Endothelial cell of umbilical vein (primary cell): ENCODE data around the gene KRABD2.
"Not testable (repeated sequence)": the region's sequence is repeated elsewhere in the genome, so short reads cannot be mapped to it uniquely, and the experiment has no call there.

ENCODE experiments used
- BruUV-seq: library from RNA; stranded (reverse); fragments of 400-500 nt; replicated peaks from 2 replicates; lab custom pipeline; 2021; lab: Mats Ljungman, UMichigan
- CTCF ChIA-PET: fragments of 300-600, 350-600 bp; sonication (Branson Sonifier 250); formaldehyde crosslinking; loops from one replicate; lab custom pipeline; 2021; ENCODE audit warnings: antibody characterized with exemption, inconsistent platforms; lab: Charles Lee
- POLR2A ChIA-PET: fragments of 300-600, 350-600 bp; sonication (Branson Sonifier 250); formaldehyde crosslinking; loops from one replicate; lab custom pipeline; 2021; ENCODE audit warnings: antibody characterized with exemption, inconsistent platforms; lab: Charles Lee
- DNase-seq: peaks from one replicate; pipeline ENCODE4 v3.0.0-alpha.2; 2011; ENCODE audit warnings: low read depth, low spot score
- FAIRE-seq: peaks from 2 replicates; lab custom pipeline; 2011; peaks lifted over from hg19 to GRCh38; lab: Jason Lieb, UNC
- H2AFZ ChIP-seq: 2 replicates; pipeline ENCODE4 v1.6.0; 2012; ENCODE audit warnings: low read depth, low read length, control low read depth, inconsistent platforms
- H3K27ac ChIP-seq: 2 replicates; pipeline ENCODE4 v1.5.1; 2011; ENCODE audit warnings: low read depth, mild to moderate bottlenecking, control low read depth, low read length, moderate library complexity; ENCODE audit not compliant: insufficient read depth
- H3K27me3 ChIP-seq, 2 experiments: 2 replicates each; pipeline versions ENCODE4 v1.6.0 to v1.6.1; 2011; ENCODE audit warnings: low read length in 2 of 2, mixed read lengths in 1 of 2; ENCODE audit not compliant: control insufficient read depth in 2 of 2, insufficient read depth in 2 of 2
- H3K36me3 ChIP-seq, 2 experiments: 2 replicates in 1 of 2; 3 replicates in 1 of 2; pipeline ENCODE4 v1.5.1; 2011; ENCODE audit warnings: low read length in 2 of 2, mild to moderate bottlenecking in 1 of 2, moderate library complexity in 1 of 2; ENCODE audit not compliant: control insufficient read depth in 2 of 2, insufficient read depth in 2 of 2; ENCODE audit errors: extremely low read depth in 1 of 2
- H3K4me1 ChIP-seq: 3 replicates; pipeline ENCODE4 v1.5.1; 2011; ENCODE audit warnings: mild to moderate bottlenecking, low read length; ENCODE audit not compliant: control insufficient read depth, insufficient read depth; ENCODE audit errors: extremely low read depth
- H3K4me2 ChIP-seq: 2 replicates; pipeline ENCODE4 v1.6.1; 2011; ENCODE audit warnings: low read length, control low read depth, mixed read lengths; ENCODE audit not compliant: insufficient read depth
- H3K4me3 ChIP-seq, 3 experiments: fragments of 200-600 bp in 1 of 3; sonication (generic), shearing (Covaris generic) in 1 of 3; replicated peaks in 1 of 3; 2 replicates each; pipeline ENCODE4 v1.5.1; 2011 to 2016; ENCODE audit warnings: control low read depth in 3 of 3, low read length in 3 of 3, mild to moderate bottlenecking in 2 of 3, inconsistent platforms in 1 of 3, low read depth in 1 of 3, moderate library complexity in 1 of 3; ENCODE audit not compliant: insufficient read depth in 1 of 3
- H3K79me2 ChIP-seq: 2 replicates; pipeline ENCODE4 v1.6.0; 2012; ENCODE audit warnings: low read length, inconsistent platforms; ENCODE audit not compliant: control insufficient read depth, insufficient read depth
- H3K9ac ChIP-seq: replicated peaks from 2 replicates; pipeline ENCODE3; 2011; ENCODE audit warnings: low read length, control low read depth; ENCODE audit not compliant: insufficient read depth; ENCODE audit errors: extremely low read depth
- H3K9me1 ChIP-seq: replicated peaks from 3 replicates; pipeline ENCODE4 v1.6.0; 2011; ENCODE audit warnings: mild to moderate bottlenecking, low read length; ENCODE audit not compliant: control insufficient read depth, insufficient read depth; ENCODE audit errors: extremely low read depth
- H3K9me3 ChIP-seq: replicated peaks from 2 replicates; pipeline ENCODE4 v1.5.1; 2012; ENCODE audit warnings: low read length, inconsistent platforms; ENCODE audit not compliant: control insufficient read depth, insufficient read depth
- H4K20me1 ChIP-seq: replicated peaks from 2 replicates; pipeline ENCODE3; 2011; ENCODE audit warnings: mild to moderate bottlenecking, low read length; ENCODE audit not compliant: control insufficient read depth, insufficient read depth; ENCODE audit errors: extremely low read depth
- FOS ChIP-seq: IDR thresholded peaks from 2 replicates; pipeline ENCODE4 v1.6.1; 2011; ENCODE audit warnings: mild to moderate bottlenecking, low read length, moderate library complexity, borderline replicate concordance; ENCODE audit not compliant: insufficient read depth
- POLR2AphosphoS5 ChIP-seq: IDR thresholded peaks from 2 replicates; pipeline ENCODE4 v1.6.1; 2012; ENCODE audit warnings: low read depth, mild to moderate bottlenecking, control low read depth, low read length, moderate library complexity; ENCODE audit not compliant: insufficient read depth
- dilution Hi-C: fragments of 300-500 bp; cut with MboI; formaldehyde crosslinking; loops from one replicate; pipeline ENCODE4 v1.15.0; 2019; ENCODE audit warnings: low sequenced_read_pairs; ENCODE audit not compliant: extremely low pct_ligation_motif_present
- intact Hi-C: fragments of 100-400 bp; cut with micrococcal nuclease; formaldehyde crosslinking; loops from one replicate; pipeline ENCODE4 v1.10.0; 2022
- TF ChIP-seq, protein P1 (sequence below): IDR thresholded peaks from 2 replicates; pipeline ENCODE4 v1.6.1; 2011; ENCODE audit not compliant: insufficient read depth, insufficient read length

Gene KRABD2

DNA sequence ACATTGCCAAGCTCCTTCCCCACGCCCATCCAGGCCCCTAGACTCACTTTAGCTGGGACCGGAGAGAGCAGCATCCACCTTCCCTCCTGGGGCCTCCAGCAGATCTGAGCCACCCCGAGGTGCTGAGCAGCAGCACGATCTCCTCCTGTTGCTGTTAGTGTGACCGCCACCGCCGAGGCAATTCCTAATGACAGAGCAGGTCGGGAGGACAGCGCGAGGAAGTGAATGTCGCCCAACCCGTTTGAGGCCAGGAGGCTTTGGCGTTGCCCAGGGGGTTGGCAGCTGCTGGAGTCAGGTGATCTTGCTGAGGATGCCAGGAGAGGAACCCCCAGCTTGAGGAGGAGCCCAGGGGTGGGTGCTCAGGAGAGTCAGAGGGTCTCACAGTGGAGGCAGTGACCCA lies 21.1 kb upstream of the KRABD2 start, which contains the start of gene RNF222:
Gene RNF222 (minus strand): TSS at position 192 of the 400 bp plus-strand sequence. CDS start 4,366 bp downstream, outside the sequence.
- Histone ChIP-seq H3K27ac (no peak within 1 kb of the TSS), H3K9ac (no peak within 1 kb of the TSS), H3K4me2 (no peak within 1 kb of the TSS), H3K27me3 (peaks cover 15 to 18% of the 10 kb centered on the region in 2 experiments), H4K20me1 (no peaks in the 10 kb centered on the region), H3K9me3 (no peaks in the 10 kb centered on the region), H3K4me3 (no peak within 1 kb of the TSS), H3K9me1 (no peaks in the 10 kb centered on the region), H3K79me2 (no peaks in the 10 kb centered on the region), H3K36me3 (no peaks in the 10 kb centered on the region), H3K4me1 (peaks cover 4% of the 10 kb centered on the region), H2AFZ (no peak within 1 kb of the TSS)
- intact Hi-C loops (no loop called here), dilution Hi-C loops (no loop called here)
- FAIRE-seq (no peak), DNase-seq (no peak)
- ChIA-PET CTCF (interaction anchor here (1.0 to 2.5 kb wide), 2 partner anchors 12 to 13 kb away, joined by 4 to 6 read pairs; no protein-coding TSS in a partner anchor), POLR2A (no interaction called here)
- BruUV-seq = no TSS peak
- TF ChIP-seq POLR2AphosphoS5 (no peak), FOS (no peak)
- TF ChIP-seq, protein P1, sequence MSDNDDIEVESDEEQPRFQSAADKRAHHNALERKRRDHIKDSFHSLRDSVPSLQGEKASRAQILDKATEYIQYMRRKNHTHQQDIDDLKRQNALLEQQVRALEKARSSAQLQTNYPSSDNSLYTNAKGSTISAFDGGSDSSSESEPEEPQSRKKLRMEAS = no peak

DNA sequence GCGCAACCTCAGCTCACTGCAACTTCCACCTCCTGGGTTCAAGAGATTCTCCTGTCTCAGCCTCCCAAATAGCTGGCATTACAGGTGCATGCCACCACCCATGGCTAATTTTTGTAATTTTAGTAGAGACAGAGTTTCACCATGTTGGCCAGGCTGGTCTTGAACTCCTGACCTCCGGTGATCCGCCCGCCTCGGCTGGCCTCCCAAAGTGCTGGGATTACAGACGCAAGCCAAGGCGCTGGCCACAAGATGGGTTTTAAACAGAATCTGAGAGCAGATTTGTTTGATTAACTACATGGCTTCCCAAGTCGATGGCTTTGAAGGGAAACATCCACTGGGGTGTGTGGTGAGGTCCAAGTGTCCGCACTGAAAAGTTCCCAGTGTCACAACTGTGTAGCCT lies 18.0 kb upstream of the KRABD2 start:
- CTCF ChIA-PET = interaction anchor here (1.2 to 2.1 kb wide), 4 partner anchors 11 to 391 kb away, joined by 3 to 10 read pairs (median 6); no protein-coding TSS in a partner anchor
- BruUV-seq, FAIRE-seq, H4K20me1 ChIP-seq, H2AFZ ChIP-seq, dilution Hi-C loops, H3K27ac ChIP-seq, intact Hi-C loops, H3K4me2 ChIP-seq, POLR2A ChIA-PET, H3K9ac ChIP-seq, H3K9me3 ChIP-seq, H3K4me1 ChIP-seq, H3K79me2 ChIP-seq, DNase-seq, H3K36me3 ChIP-seq, H3K9me1 ChIP-seq, H3K4me3 ChIP-seq: not testable (repeated sequence)
- peaks cover 13 to 18% of the 10 kb centered on the region in 2 experiments for H3K27me3 ChIP-seq
